Sigmoid colon (tissue), 7 donors: ENCODE data around the gene TMEM203. TPM values are rescaled to one million over a fixed set of nuclear protein-coding genes. Genes with fewer than 3 reads are reported as not detected.

Experiments used
- DNase-seq: peaks from one replicate; pipeline ENCODE4 v3.0.0-alpha.2; 2019
- H3K27ac ChIP-seq, 4 donors: fragments of 200-600 bp; sonication (generic); one replicate each; pipeline ENCODE4 v1.5.1; 2016 to 2019; ENCODE audit warnings: mild to moderate bottlenecking in 1 of 4
- H3K27me3 ChIP-seq, 3 donors: fragments of 200-600 bp; sonication (generic); one replicate each; pipeline ENCODE4 v1.5.1; 2019; ENCODE audit warnings: mild to moderate bottlenecking in 1 of 3
- H3K36me3 ChIP-seq, 4 donors: fragments of 200-600 bp; sonication (generic); one replicate each; pipeline ENCODE4 v1.5.1; 2016 to 2019
- H3K4me1 ChIP-seq, 4 donors: fragments of 200-600 bp; sonication (generic); one replicate each; pipeline ENCODE4 v1.5.1; 2017 to 2019
- H3K4me3 ChIP-seq, 4 donors: fragments of 200-600 bp; sonication (generic); one replicate each; pipeline ENCODE4 v1.5.1; 2017 to 2019; ENCODE audit warnings: mild to moderate bottlenecking in 2 of 4, moderate library complexity in 1 of 4
- H3K9me3 ChIP-seq, 4 donors: fragments of 200-600 bp in 3 of 4; sonication (generic) in 3 of 4; one replicate each; pipeline versions ENCODE4 v1.5.1 to v1.6.1; 2013 to 2019
- EP300 ChIP-seq, 4 donors: sonication (generic); formaldehyde crosslinking; IDR thresholded peaks; one replicate each; pipeline ENCODE4 v1.6.1; 2017; ENCODE audit warnings: antibody characterized with exemption in 4 of 4
- POLR2A ChIP-seq, 2 donors: fragments of 450-650 bp; IDR thresholded peaks; one replicate each; pipeline ENCODE4 v1.6.1; 2016; ENCODE audit warnings: antibody characterized with exemption in 2 of 2, mild to moderate bottlenecking in 2 of 2, moderate library complexity in 2 of 2
- POLR2AphosphoS5 ChIP-seq, 4 donors: sonication (generic); formaldehyde crosslinking; IDR thresholded peaks; one replicate each; pipeline ENCODE4 v1.6.1; 2017; ENCODE audit warnings: antibody characterized with exemption in 4 of 4
- WGBS, 2 donors: extraction: QIAGEN DNeasy Blood & Tissue Kit; methylation state at CpG; one replicate each; pipeline ENCODE4 v1.1.7; 2013; 5-methylcytosine and 5-hydroxymethylcytosine counted together
- intact Hi-C: fragments of 100-400 bp; cut with DNase I; formaldehyde crosslinking; loops from one replicate; pipeline ENCODE4 v1.15.1; 2023
- polyA plus RNA-seq, 3 donors: library from polyadenylated mRNA; stranded (reverse); fragments of 200-250 nt; gene quantifications; one replicate each; pipeline ENCODE4 v1.2.3, GENCODE V29; 2013
- total RNA-seq, 4 donors: library from RNA; depleted of rRNA; stranded (reverse); fragments of >200 nt; gene quantifications; one replicate each; pipeline ENCODE4 v1.1.0, GENCODE V29; 2016
- TF ChIP-seq, protein P1 (sequence below), 4 experiments: fragments of 450-650 bp in 3 of 4; fragments of 200-600 bp in 1 of 4; IDR thresholded peaks; one replicate each; pipeline ENCODE4 v1.5.1; 2016 to 2019; ENCODE audit warnings: antibody characterized with exemption in 4 of 4, mild to moderate bottlenecking in 3 of 4, moderate library complexity in 2 of 4
- donor health status: healthy with polysubstance abuse.
- donor health status: Bipolar disorder and iron deficiency.
- donor health status: healthy.

The TMEM203 gene
- total and polyA plus RNA-seq, 7 donors, result 24.8 to 42.0 (median 33.2) TPM

DNA sequence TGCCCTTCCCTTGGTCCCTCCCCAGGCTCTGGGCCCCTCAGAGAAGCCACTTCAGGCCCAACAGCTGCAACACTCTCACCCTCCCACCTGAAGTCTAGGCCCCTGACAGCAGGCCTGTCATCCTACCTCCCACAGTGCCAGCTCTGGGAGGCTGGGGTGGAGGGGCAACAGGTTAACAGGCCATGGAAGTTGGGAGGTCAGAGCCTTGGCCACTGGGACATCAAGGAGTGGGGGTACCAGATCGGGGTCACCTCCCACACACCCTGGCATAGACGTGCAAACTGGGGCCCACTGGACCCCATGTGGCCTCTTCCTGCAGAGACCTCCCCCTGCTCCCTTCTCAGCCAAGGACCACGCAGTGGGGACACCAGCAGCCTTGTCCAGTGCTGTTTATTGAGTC lies 14.2 kb downstream of the TMEM203 start:
- Histone ChIP-seq H3K4me3 (no peak overlapping the region), H3K4me1 (peaks cover 0 to 44% (median 37%) of the 10 kb centered on the region in 4 donors), H3K27me3 (no peaks in the 10 kb centered on the region), H3K9me3 (no peaks in the 10 kb centered on the region), H3K27ac (no peak overlapping the region), H3K36me3 (peaks cover 0 to 25% (median 12%) of the 10 kb centered on the region in 4 donors)
- 73 to 83% methylated on average over 3 of the region's 3 CpGs for WGBS, 2 donors
- TF ChIP-seq EP300 (IDR thresholded peaks at IDR 0.05) (no peak), POLR2AphosphoS5 (IDR thresholded peaks at IDR 0.05) (no peak), POLR2A (IDR thresholded peaks at IDR 0.05) (no peak)
- TF ChIP-seq, protein P1, sequence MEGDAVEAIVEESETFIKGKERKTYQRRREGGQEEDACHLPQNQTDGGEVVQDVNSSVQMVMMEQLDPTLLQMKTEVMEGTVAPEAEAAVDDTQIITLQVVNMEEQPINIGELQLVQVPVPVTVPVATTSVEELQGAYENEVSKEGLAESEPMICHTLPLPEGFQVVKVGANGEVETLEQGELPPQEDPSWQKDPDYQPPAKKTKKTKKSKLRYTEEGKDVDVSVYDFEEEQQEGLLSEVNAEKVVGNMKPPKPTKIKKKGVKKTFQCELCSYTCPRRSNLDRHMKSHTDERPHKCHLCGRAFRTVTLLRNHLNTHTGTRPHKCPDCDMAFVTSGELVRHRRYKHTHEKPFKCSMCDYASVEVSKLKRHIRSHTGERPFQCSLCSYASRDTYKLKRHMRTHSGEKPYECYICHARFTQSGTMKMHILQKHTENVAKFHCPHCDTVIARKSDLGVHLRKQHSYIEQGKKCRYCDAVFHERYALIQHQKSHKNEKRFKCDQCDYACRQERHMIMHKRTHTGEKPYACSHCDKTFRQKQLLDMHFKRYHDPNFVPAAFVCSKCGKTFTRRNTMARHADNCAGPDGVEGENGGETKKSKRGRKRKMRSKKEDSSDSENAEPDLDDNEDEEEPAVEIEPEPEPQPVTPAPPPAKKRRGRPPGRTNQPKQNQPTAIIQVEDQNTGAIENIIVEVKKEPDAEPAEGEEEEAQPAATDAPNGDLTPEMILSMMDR (IDR thresholded peaks at IDR 0.05), result no peak
- no peak for DNase-seq
- intact Hi-C loops, result no loop called here

DNA sequence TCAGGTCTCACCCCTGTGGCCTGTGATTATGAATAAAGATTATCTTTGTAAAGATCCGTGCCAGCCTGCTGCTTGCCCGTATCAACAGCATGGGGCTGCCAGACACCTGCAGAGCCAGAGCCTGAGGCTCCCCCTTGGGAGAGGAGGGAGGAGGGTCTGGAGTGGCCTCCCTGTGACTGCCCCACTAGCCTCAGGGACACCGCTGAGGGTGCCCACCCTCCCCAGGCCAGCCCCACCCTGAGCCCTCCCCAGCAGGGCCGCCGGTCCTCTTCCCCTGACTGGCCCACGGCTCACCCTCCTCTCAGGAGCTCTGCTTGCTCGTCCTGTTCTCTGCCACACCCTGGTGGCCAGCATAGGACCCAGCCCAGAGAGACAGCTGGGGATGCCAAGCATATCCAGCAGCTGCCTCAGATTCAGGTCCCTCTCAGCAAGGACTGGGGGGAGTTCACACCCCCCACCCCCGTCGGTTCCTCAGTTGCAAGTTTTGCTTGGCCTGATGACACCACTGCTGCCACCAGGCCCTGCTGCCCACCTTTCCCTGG lies 15.1 kb downstream of the TMEM203 start:
- Histone ChIP-seq H3K4me1 (peaks cover 0 to 47% (median 45%) of the 10 kb centered on the region in 4 donors), H3K4me3 (no peak overlapping the region), H3K9me3 (no peaks in the 10 kb centered on the region), H3K27me3 (no peaks in the 10 kb centered on the region), H3K36me3 (peaks cover 0 to 33% (median 17%) of the 10 kb centered on the region in 4 donors), H3K27ac (peak overlapping the region in 3 of 4 donors; percentile 95 to 99 (median 98))
- TF ChIP-seq POLR2AphosphoS5 (IDR thresholded peaks at IDR 0.05) (no peak), EP300 (IDR thresholded peaks at IDR 0.05) (no peak), POLR2A (IDR thresholded peaks at IDR 0.05) (no peak)
- TF ChIP-seq, protein P1 (IDR thresholded peaks at IDR 0.05), result no peak
- DNase-seq, result no peak
- WGBS, 2 donors, result 28 to 70% methylated on average over 9 of the region's 9 CpGs
- intact Hi-C loops, result no loop called here

- peaks cover 2 to 41% (median 24%) of the 10 kb centered on the region in 4 donors for H3K36me3 ChIP-seq
These were observed 15.9 kb downstream of the TMEM203 start for GRCh38 chr9:137189297-137190295.

DNA sequence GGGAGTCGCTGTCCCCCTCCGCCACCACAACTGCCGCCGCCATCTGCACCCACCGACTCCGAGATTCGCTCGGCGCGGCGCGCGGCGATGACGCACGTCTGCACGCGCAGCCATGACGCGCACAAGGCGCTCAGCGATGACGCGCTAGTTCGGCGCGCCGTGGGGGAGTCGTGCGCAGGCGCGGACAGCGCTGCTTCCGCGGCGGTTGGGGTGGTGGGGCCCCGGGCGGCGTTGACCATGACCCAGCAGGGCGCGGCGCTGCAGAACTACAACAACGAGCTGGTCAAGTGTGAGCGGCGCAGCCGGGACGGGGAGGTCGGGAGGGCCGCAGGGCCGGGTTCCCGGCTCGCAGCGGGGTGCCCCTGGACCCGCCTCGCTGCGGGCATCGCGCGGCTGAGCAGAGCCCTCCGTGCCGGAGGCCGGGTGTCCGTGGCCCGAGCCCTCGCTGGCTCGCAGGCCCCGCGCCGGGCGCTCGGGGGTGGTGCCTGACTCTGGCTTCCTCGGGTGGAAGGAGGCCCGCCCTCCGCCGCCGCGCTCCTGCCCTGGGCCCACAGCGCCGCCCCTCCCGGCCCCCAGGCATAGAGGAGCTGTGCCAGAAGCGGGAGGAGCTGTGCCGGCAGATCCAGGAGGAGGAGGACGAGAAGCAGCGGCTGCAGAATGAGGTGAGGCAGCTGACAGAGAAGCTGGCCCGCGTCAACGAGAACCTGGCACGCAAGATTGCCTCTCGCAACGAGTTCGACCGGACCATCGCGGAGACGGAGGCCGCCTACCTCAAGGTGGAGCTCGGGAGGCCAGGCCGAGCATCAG lies 16.8 kb downstream of the TMEM203 start, which contains the start of the genes ANAPC2 and SSNA1:
TSS of gene ANAPC2 (minus strand) at position 71 of the 807 bp plus-strand sequence. CDS start at position 43, 28 bp downstream.
TSS of gene SSNA1 (plus strand) at position 187 of the 807 bp plus-strand sequence. CDS start at position 238, 51 bp downstream.
- peaks cover 12 to 50% (median 32%) of the 10 kb centered on the region in 4 donors for H3K36me3 ChIP-seq
- peak within 1 kb of the TSS; percentile 62 to 96 (median 72) for H3K4me3 ChIP-seq
- no peaks in the 10 kb centered on the region for H3K27me3 ChIP-seq
- no peaks in the 10 kb centered on the region for H3K9me3 ChIP-seq
- H3K27ac ChIP-seq, result peak within 1 kb of the TSS; percentile 95 to 99 (median 97)
- peak; percentile 70 to 72 for TF ChIP-seq POLR2A (IDR thresholded peaks at IDR 0.05)
- peak; percentile 86 to 97 (median 96) for TF ChIP-seq POLR2AphosphoS5 (IDR thresholded peaks at IDR 0.05)
- TF ChIP-seq EP300 (IDR thresholded peaks at IDR 0.05), result no peak
- TF ChIP-seq, protein P1 (IDR thresholded peaks at IDR 0.05), result no peak
- DNase-seq, result peak; percentile 96
- intact Hi-C loops, result loop anchor here (2.0 to 5.0 kb wide), 4 partner anchors 16 to 61 kb away; partner anchors contain the start of genes NDOR1, RNF208 and TMEM203
- 0 to 1% methylated on average over 98 of the region's 98 CpGs for WGBS, 2 donors
- H3K4me1 ChIP-seq, result peaks cover 0 to 47% (median 45%) of the 10 kb centered on the region in 4 donors

More at GRCh38 chr9:137189297-137190295, 15.9 kb downstream of the TMEM203 start:
- H3K27ac ChIP-seq, result peak overlapping the region; percentile 95 to 99 (median 97)
- peaks cover 0 to 47% (median 45%) of the 10 kb centered on the region in 4 donors for H3K4me1 ChIP-seq
- intact Hi-C loops, result loop anchor here (2.0 to 5.0 kb wide), 4 partner anchors 15 to 62 kb away; partner anchors contain the start of genes NDOR1, RNF208 and TMEM203
- no peaks in the 10 kb centered on the region for H3K9me3 ChIP-seq
- 16 to 37% methylated on average over 23 of the region's 23 CpGs for WGBS, 2 donors
- H3K27me3 ChIP-seq, result no peaks in the 10 kb centered on the region
- no peak for TF ChIP-seq EP300 (IDR thresholded peaks at IDR 0.05)
- TF ChIP-seq POLR2AphosphoS5 (IDR thresholded peaks at IDR 0.05), result no peak
- TF ChIP-seq POLR2A (IDR thresholded peaks at IDR 0.05), result no peak
- DNase-seq, result no peak
- peak overlapping the region; percentile 62 to 96 (median 72) for H3K4me3 ChIP-seq
